Dendritic cell treated with granulocyte-macrophage colony-stimulating factor and Interleukin-4, amounts not matched to agents 40 ng/mL and 50 ng/mL, for 4 days (primary cell): ENCODE data around the gene KRTAP9-3.
"Not testable (repeated sequence)": the region's sequence is repeated elsewhere in the genome, so short reads cannot be mapped to it uniquely, and the experiment has no call there.

Experiments used
- H3K27ac Mint-ChIP-seq: one replicate; pipeline ENCODE4 v1.8.0; 2022; ENCODE audit warnings: mild to moderate bottlenecking, mixed read lengths
- H3K27me3 Mint-ChIP-seq: one replicate; pipeline ENCODE4 v1.8.0; 2022; ENCODE audit warnings: mild to moderate bottlenecking, mixed read lengths
- H3K36me3 Mint-ChIP-seq: one replicate; pipeline ENCODE4 v1.8.0; 2022; ENCODE audit warnings: low read depth, mixed read lengths
- H3K4me1 Mint-ChIP-seq: one replicate; pipeline ENCODE4 v1.8.0; 2022; ENCODE audit warnings: low read depth, mixed read lengths
- H3K4me3 Mint-ChIP-seq: one replicate; pipeline ENCODE4 v1.8.0; 2022; ENCODE audit warnings: mild to moderate bottlenecking, moderate library complexity, mixed read lengths
- H3K9me3 Mint-ChIP-seq: one replicate; pipeline ENCODE4 v1.8.0; 2022; ENCODE audit warnings: mixed read lengths
- intact Hi-C: fragments of 100-400 bp; cut with micrococcal nuclease; formaldehyde crosslinking; loops from one replicate; pipeline ENCODE4 v1.15.0; 2022

The KRTAP9-3 gene

DNA sequence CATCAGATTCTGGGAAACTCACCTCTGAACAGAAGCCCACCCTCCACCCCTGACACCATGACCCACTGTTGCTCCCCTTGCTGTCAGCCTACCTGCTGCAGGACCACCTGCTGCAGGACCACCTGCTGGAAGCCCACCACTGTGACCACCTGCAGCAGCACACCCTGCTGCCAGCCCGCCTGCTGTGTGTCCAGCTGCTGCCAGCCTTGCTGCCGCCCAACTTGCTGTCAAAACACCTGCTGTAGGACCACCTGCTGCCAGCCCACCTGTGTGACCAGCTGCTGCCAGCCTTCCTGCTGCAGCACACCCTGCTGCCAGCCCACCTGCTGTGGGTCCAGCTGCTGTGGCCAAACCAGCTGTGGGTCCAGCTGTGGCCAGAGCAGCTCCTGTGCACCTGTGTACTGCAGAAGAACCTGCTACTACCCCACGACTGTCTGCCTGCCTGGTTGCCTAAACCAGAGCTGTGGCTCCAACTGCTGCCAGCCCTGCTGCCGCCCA is 5.6 kb upstream of the KRTAP9-3 start, which contains the start of gene KRTAP9-2:
TSS of gene KRTAP9-2 (plus strand) at position 51 of the 498 bp plus-strand sequence. CDS start at position 58, 7 bp downstream.
- H3K27ac Mint-ChIP-seq, H3K4me3 Mint-ChIP-seq, H3K36me3 Mint-ChIP-seq, H3K4me1 Mint-ChIP-seq, intact Hi-C loops, H3K9me3 Mint-ChIP-seq, H3K27me3 Mint-ChIP-seq: not testable (repeated sequence)

GRCh38 chr17:41230094-41230493 is 2.2 kb upstream of the KRTAP9-3 start:
- Mint-ChIP-seq H3K27ac (no peak overlapping the region), H3K9me3 (no peaks in the 10 kb centered on the region), H3K4me3 (no peak overlapping the region), H3K36me3 (no peaks in the 10 kb centered on the region), H3K4me1 (no peaks in the 10 kb centered on the region), H3K27me3 (peaks cover 21% of the 10 kb centered on the region)
- intact Hi-C loops = no loop called here

DNA sequence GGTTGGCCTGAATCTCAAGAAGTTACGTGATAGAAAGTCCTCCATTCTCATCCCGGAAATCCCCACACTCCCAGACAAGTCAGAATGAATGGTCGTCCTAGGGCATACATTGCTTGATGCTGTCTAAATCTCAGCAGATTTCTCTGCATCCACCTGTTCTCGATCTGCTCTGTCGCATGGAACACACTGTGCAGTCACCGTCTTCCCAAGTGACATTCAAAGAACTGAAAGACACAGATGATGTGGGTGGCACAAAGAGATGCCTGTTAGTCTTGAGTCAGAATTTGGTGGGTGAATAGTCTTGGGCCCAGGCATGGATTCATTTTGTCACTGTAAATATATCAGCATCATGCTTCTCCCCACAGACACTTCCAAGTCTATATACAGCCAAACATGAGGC is 518 bp upstream of the KRTAP9-3 start:
- no peaks in the 10 kb centered on the region for H3K36me3 Mint-ChIP-seq
- intact Hi-C loops = no loop called here
- no peak overlapping the region for H3K27ac Mint-ChIP-seq
- no peaks in the 10 kb centered on the region for H3K9me3 Mint-ChIP-seq
- no peak overlapping the region for H3K4me3 Mint-ChIP-seq
- H3K4me1 Mint-ChIP-seq = no peaks in the 10 kb centered on the region
- H3K27me3 Mint-ChIP-seq = peaks cover 23% of the 10 kb centered on the region

GRCh38 chr17:41237116-41237515 is 4.9 kb downstream of the KRTAP9-3 start:
- H3K4me1 Mint-ChIP-seq, H3K4me3 Mint-ChIP-seq, H3K27ac Mint-ChIP-seq, H3K9me3 Mint-ChIP-seq, H3K36me3 Mint-ChIP-seq, intact Hi-C loops: not testable (repeated sequence)
- peaks cover 21% of the 10 kb centered on the region for H3K27me3 Mint-ChIP-seq

- intact Hi-C loops, H3K36me3 Mint-ChIP-seq, H3K27ac Mint-ChIP-seq, H3K4me3 Mint-ChIP-seq, H3K9me3 Mint-ChIP-seq, H3K4me1 Mint-ChIP-seq: not testable (repeated sequence)
- H3K27me3 Mint-ChIP-seq = peaks cover 17% of the 10 kb centered on the region
Measured at GRCh38 chr17:41237949-41238437, 5.7 kb downstream of the KRTAP9-3 start, which contains the start of gene KRTAP9-8. Gene KRTAP9-8 (plus strand): TSS chr17:41237999. CDS start chr17:41238052, 53 bp downstream.

DNA sequence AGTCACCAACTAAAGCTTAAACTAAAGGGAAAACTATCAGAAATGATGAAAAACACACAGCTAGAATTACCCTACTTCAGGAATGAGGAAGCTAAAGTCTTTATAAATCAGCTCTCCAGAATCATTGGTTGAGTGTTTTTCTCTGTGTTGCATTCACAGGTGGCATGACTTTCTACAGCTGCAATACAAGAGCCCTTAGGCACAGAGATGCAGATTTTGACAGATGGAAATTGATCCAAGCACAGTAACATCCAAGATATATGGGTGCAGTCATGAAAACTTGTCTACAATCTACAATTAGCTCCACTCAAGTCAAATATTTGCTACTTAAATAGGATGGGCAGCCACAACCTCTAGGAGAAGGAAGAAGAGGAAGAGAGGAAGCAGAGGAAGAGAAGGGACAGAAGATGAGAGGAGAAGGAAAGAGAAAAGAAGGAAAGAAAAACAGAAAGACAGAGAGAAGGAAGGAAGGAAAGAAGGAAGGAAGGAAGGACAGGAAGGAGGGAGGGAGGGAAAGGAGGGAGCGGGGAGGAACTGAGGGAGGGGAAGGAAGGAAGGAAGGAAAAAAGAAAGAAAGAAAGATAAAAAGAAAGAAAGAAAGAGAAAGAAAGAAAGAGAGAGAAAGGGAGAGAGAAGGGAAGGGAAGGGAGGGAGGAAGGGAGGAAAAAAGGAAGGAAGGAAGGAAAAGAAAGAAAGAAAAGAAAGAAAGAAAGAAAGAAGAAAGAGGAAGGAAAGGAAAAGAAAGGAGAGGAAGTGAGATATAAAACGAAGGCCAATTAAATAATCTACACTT is 14.9 kb downstream of the KRTAP9-3 start:
- H3K4me3 Mint-ChIP-seq, H3K4me1 Mint-ChIP-seq, H3K36me3 Mint-ChIP-seq, intact Hi-C loops, H3K9me3 Mint-ChIP-seq, H3K27ac Mint-ChIP-seq: not testable (repeated sequence)
- peaks cover 17% of the 10 kb centered on the region for H3K27me3 Mint-ChIP-seq

DNA sequence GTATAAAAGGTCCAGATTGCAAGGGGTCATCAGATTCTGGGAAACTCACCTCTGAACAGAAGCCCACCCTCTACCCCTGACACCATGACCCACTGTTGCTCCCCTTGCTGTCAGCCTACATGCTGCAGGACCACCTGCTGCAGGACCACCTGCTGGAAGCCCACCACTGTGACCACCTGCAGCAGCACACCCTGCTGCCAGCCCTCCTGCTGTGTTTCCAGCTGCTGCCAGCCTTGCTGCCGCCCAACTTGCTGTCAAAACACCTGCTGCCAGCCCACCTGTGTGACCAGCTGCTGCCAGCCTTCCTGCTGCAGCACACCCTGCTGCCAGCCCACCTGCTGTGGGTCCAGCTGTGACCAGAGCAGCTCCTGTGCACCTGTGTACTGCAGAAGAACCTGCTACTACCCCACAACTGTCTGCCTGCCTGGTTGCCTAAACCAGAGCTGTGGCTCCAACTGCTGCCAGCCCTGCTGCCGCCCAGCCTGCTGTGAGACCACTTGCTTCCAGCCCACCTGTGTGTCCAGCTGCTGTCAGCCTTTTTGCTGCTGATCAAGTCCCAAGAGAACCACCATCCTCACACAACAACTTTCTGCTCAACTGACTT is 17.5 kb downstream of the KRTAP9-3 start, which contains the start of gene KRTAP9-4:
TSS of gene KRTAP9-4 (plus strand) at position 51 of the 604 bp plus-strand sequence. CDS start at position 85, 34 bp downstream.
- H3K9me3 Mint-ChIP-seq, intact Hi-C loops, H3K4me3 Mint-ChIP-seq, H3K36me3 Mint-ChIP-seq, H3K27ac Mint-ChIP-seq, H3K4me1 Mint-ChIP-seq: not testable (repeated sequence)
- peaks cover 18% of the 10 kb centered on the region for H3K27me3 Mint-ChIP-seq

DNA sequence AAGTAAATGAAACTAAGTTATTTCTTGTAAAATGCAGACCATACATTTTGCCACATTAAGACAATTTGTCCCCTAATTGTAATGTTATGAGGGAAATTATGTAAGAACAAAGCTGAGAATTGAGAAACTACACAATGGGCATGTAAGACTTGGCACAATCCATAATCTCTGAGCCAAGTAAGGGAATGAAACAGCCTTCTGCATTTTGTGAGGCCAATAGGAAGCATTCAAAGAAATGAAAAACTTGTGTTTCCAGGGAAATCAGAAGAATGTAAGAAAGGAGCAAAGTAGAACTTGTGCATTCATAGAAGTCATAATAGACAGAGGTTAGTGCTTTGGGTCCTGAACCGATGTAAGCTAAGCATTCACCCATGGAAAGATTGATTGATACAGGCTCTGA is 19.0 kb downstream of the KRTAP9-3 start:
- Mint-ChIP-seq H3K9me3 (no peaks in the 10 kb centered on the region), H3K27me3 (peaks cover 24% of the 10 kb centered on the region), H3K4me3 (no peak overlapping the region), H3K36me3 (no peaks in the 10 kb centered on the region), H3K27ac (no peak overlapping the region), H3K4me1 (no peaks in the 10 kb centered on the region)
- intact Hi-C loops = no loop called here

GRCh38 chr17:41254861-41255260 is 22.6 kb downstream of the KRTAP9-3 start:
- H3K4me3 Mint-ChIP-seq = no peak overlapping the region
- H3K27me3 Mint-ChIP-seq = peaks cover 24% of the 10 kb centered on the region

GRCh38 chr17:41255381-41256290 is 23.4 kb downstream of the KRTAP9-3 start, which contains the start of gene KRTAP9-9:
Gene KRTAP9-9 (plus strand): TSS chr17:41255384.
- H3K36me3 Mint-ChIP-seq, intact Hi-C loops, H3K4me1 Mint-ChIP-seq, H3K9me3 Mint-ChIP-seq, H3K27ac Mint-ChIP-seq, H3K4me3 Mint-ChIP-seq: not testable (repeated sequence)
- H3K27me3 Mint-ChIP-seq = peaks cover 18% of the 10 kb centered on the region

More at GRCh38 chr17:41254861-41255260, 22.6 kb downstream of the KRTAP9-3 start:
- Mint-ChIP-seq H3K9me3 (no peaks in the 10 kb centered on the region), H3K27ac (no peak overlapping the region), H3K36me3 (no peaks in the 10 kb centered on the region), H3K4me1 (no peaks in the 10 kb centered on the region)
- intact Hi-C loops = no loop called here

DNA sequence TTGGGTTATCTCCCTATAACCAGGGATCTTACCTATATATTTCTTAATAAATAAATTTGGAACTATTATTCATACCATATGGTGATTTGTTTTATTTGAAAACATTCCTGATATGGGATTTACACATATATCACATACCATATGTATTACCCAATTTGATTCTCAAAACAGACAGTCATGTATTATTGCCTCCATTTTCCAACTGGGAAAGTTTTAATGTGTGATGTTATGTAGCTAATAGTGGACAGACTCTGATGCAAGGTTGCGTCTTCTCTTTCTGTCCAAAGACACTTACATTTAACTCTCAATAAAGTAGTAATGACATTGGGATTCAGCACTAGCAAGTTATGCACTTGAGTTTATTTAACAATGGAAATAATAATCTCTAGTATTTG is 24.0 kb downstream of the KRTAP9-3 start:
- Mint-ChIP-seq H3K4me1 (no peaks in the 10 kb centered on the region), H3K9me3 (no peaks in the 10 kb centered on the region), H3K27me3 (peaks cover 20% of the 10 kb centered on the region), H3K4me3 (no peak overlapping the region), H3K27ac (no peak overlapping the region), H3K36me3 (no peaks in the 10 kb centered on the region)
- intact Hi-C loops = no loop called here

- Mint-ChIP-seq H3K27ac (no peak overlapping the region), H3K36me3 (no peaks in the 10 kb centered on the region), H3K4me3 (no peak overlapping the region), H3K4me1 (no peaks in the 10 kb centered on the region), H3K27me3 (peaks cover 21% of the 10 kb centered on the region), H3K9me3 (no peaks in the 10 kb centered on the region)
- intact Hi-C loops = no loop called here
Measured at GRCh38 chr17:41258406-41258805, 26.2 kb downstream of the KRTAP9-3 start.

- H3K27me3 Mint-ChIP-seq = peaks cover 22% of the 10 kb centered on the region
- no peak overlapping the region for H3K4me3 Mint-ChIP-seq
- H3K36me3 Mint-ChIP-seq = no peaks in the 10 kb centered on the region
- H3K27ac Mint-ChIP-seq = no peak overlapping the region
- no peaks in the 10 kb centered on the region for H3K9me3 Mint-ChIP-seq
- intact Hi-C loops = no loop called here
- H3K4me1 Mint-ChIP-seq = no peaks in the 10 kb centered on the region
Measured at GRCh38 chr17:41263212-41263611, 31.0 kb downstream of the KRTAP9-3 start.
